H9 (cell line): ENCODE measurements around the gene SZRD1. TPM values are rescaled to one million over a fixed set of nuclear protein-coding genes. Genes with fewer than 3 reads are reported as not detected.

Experiments used
- DNase-seq: peaks from one replicate; pipeline ENCODE4 v3.0.0-alpha.2; 2017
- H2AFZ ChIP-seq: one replicate; pipeline ENCODE4 v1.6.1; 2013; ENCODE audit warnings: mild to moderate bottlenecking, low read length, control low read depth, moderate library complexity
- H2AK5ac ChIP-seq: 2 replicates; pipeline ENCODE4 v1.6.1; 2013; ENCODE audit warnings: low read length, control low read depth, mixed read lengths; ENCODE audit not compliant: insufficient read length
- H2BK120ac ChIP-seq: one replicate; pipeline ENCODE4 v1.6.1; 2013; ENCODE audit warnings: low read depth, mild to moderate bottlenecking, low read length, control low read depth, inconsistent platforms; ENCODE audit not compliant: poor library complexity, severe bottlenecking
- H2BK12ac ChIP-seq: 2 replicates; pipeline ENCODE4 v1.6.1; 2013; ENCODE audit warnings: low read length, control low read depth, mixed read lengths, low read depth; ENCODE audit not compliant: insufficient read length
- H2BK15ac ChIP-seq: 2 replicates; pipeline ENCODE4 v1.6.1; 2013; ENCODE audit warnings: low read depth, low read length, control low read depth
- H2BK20ac ChIP-seq: one replicate; pipeline ENCODE4 v1.6.1; 2013; ENCODE audit warnings: low read depth, mild to moderate bottlenecking, low read length, control low read depth, inconsistent platforms; ENCODE audit not compliant: poor library complexity, severe bottlenecking
- H2BK5ac ChIP-seq: 2 replicates; pipeline ENCODE4 v1.6.1; 2013; ENCODE audit warnings: low read length, control low read depth, mixed read lengths; ENCODE audit not compliant: insufficient read length
- H3K14ac ChIP-seq: 2 replicates; pipeline ENCODE4 v1.6.1; 2013; ENCODE audit warnings: low read length, control low read depth; ENCODE audit not compliant: insufficient read depth
- H3K18ac ChIP-seq: 2 replicates; pipeline ENCODE4 v1.6.1; 2013; ENCODE audit warnings: low read depth, mild to moderate bottlenecking, mixed read lengths, low read length, control low read depth; ENCODE audit not compliant: insufficient read length
- H3K23ac ChIP-seq: 2 replicates; pipeline ENCODE4 v1.6.1; 2013; ENCODE audit warnings: low read length, control low read depth, mixed read lengths, low read depth; ENCODE audit not compliant: insufficient read length
- H3K23me2 ChIP-seq: 2 replicates; pipeline ENCODE4 v1.6.1; 2013; ENCODE audit warnings: low read depth, mild to moderate bottlenecking, mixed read lengths, low read length, control low read depth; ENCODE audit not compliant: insufficient read length, poor library complexity, severe bottlenecking
- H3K27ac ChIP-seq: 2 replicates; pipeline ENCODE4 v1.5.1; 2013; ENCODE audit warnings: low read length, control low read depth, mixed read lengths, low read depth; ENCODE audit not compliant: insufficient read length
- H3K27me3 ChIP-seq: 2 replicates; pipeline ENCODE4 v1.6.1; 2013; ENCODE audit warnings: low read length, control low read depth, inconsistent platforms; ENCODE audit not compliant: insufficient read depth
- H3K4ac ChIP-seq: 2 replicates; pipeline ENCODE4 v1.6.1; 2013; ENCODE audit warnings: low read depth, mild to moderate bottlenecking, control low read depth, inconsistent platforms, low read length, moderate library complexity
- H3K4me1 ChIP-seq: 2 replicates; pipeline ENCODE4 v1.6.1; 2013; ENCODE audit warnings: low read length, control low read depth, inconsistent platforms; ENCODE audit not compliant: insufficient read depth
- H3K4me2 ChIP-seq: 2 replicates; pipeline ENCODE4 v1.6.1; 2013; ENCODE audit warnings: low read length, control low read depth, mixed read lengths; ENCODE audit not compliant: insufficient read length, insufficient read depth
- H3K56ac ChIP-seq: 2 replicates; pipeline ENCODE4 v1.6.1; 2013; ENCODE audit warnings: low read depth, mild to moderate bottlenecking, mixed read lengths, low read length, control low read depth; ENCODE audit not compliant: insufficient read length
- H3K79me1 ChIP-seq: 2 replicates; pipeline ENCODE4 v1.6.1; 2013; ENCODE audit warnings: low read depth, mild to moderate bottlenecking, moderate library complexity, low read length, control low read depth, inconsistent platforms; ENCODE audit not compliant: insufficient read depth, poor library complexity, severe bottlenecking
- H3K79me2 ChIP-seq: 2 replicates; pipeline ENCODE4 v1.6.1; 2013; ENCODE audit warnings: low read length, control low read depth, inconsistent platforms; ENCODE audit not compliant: insufficient read depth
- H3K9ac ChIP-seq: 2 replicates; pipeline ENCODE4 v1.6.1; 2013; ENCODE audit warnings: low read length, control low read depth, mixed read lengths; ENCODE audit not compliant: insufficient read length; ENCODE audit errors: extremely low read depth
- H3K9me3 ChIP-seq: one replicate; pipeline ENCODE4 v1.6.1; 2013; ENCODE audit warnings: low read depth, low read length, inconsistent platforms; ENCODE audit not compliant: control insufficient read depth
- H3T11ph ChIP-seq: one replicate; pipeline ENCODE4 v1.6.1; 2013; ENCODE audit warnings: mild to moderate bottlenecking, low read length, control low read depth, inconsistent platforms
- H4K20me1 ChIP-seq: one replicate; pipeline ENCODE4 v1.6.1; 2013; ENCODE audit not compliant: control insufficient read depth, insufficient read length, insufficient read depth
- H4K5ac ChIP-seq: 2 replicates; pipeline ENCODE4 v1.6.1; 2013; ENCODE audit warnings: low read depth, mild to moderate bottlenecking, mixed read lengths, low read length, control low read depth; ENCODE audit not compliant: insufficient read length
- H4K8ac ChIP-seq: replicated peaks from 2 replicates; pipeline ENCODE4 v1.6.1; 2013; ENCODE audit warnings: low read length, control low read depth, mixed read lengths, low read depth; ENCODE audit not compliant: insufficient read length
- H4K91ac ChIP-seq: 2 replicates; pipeline ENCODE4 v1.6.1; 2013; ENCODE audit warnings: low read depth, mild to moderate bottlenecking, moderate library complexity, mixed read lengths, low read length, control low read depth; ENCODE audit not compliant: insufficient read length
- H3K27ac Mint-ChIP-seq, 3 experiments: 2 replicates in 2 of 3; 3 replicates in 1 of 3; pipeline ENCODE4 v1.8.0; 2020 to 2021; ENCODE audit warnings: mixed read lengths in 3 of 3, mild to moderate bottlenecking in 1 of 3, moderate library complexity in 1 of 3
- H3K27me3 Mint-ChIP-seq: 2 replicates; pipeline ENCODE4 v1.8.0; 2021; ENCODE audit warnings: low read depth, mild to moderate bottlenecking, moderate library complexity, mixed read lengths
- H3K36me3 Mint-ChIP-seq, 3 experiments: 2 replicates in 2 of 3; 3 replicates in 1 of 3; pipeline ENCODE4 v1.8.0; 2020 to 2021; ENCODE audit warnings: low read depth in 3 of 3, mixed read lengths in 3 of 3; ENCODE audit not compliant: insufficient read depth in 1 of 3
- H3K4me1 Mint-ChIP-seq, 2 experiments: 2 replicates each; pipeline ENCODE4 v1.8.0; 2020; ENCODE audit warnings: mixed read lengths in 2 of 2
- H3K4me3 Mint-ChIP-seq, 2 experiments: 2 replicates in 1 of 2; 3 replicates in 1 of 2; pipeline ENCODE4 v1.8.0; 2020 to 2021; ENCODE audit warnings: mild to moderate bottlenecking in 2 of 2, mixed read lengths in 2 of 2, moderate library complexity in 1 of 2
- H3K9me3 Mint-ChIP-seq, 2 experiments: 2 replicates in 1 of 2; 3 replicates in 1 of 2; pipeline ENCODE4 v1.8.0; 2020; ENCODE audit warnings: mild to moderate bottlenecking in 2 of 2, mixed read lengths in 2 of 2, moderate library complexity in 1 of 2
- WGBS: extraction: QIAGEN DNeasy Blood & Tissue Kit; methylation state at CpG from one replicate; pipeline ENCODE4 v1.1.7; 2013; ENCODE audit warnings: missing lambda C conversion rate, low lambda C conversion rate, mixed read lengths; ENCODE audit not compliant: insufficient read length; ENCODE audit errors: extremely low coverage; 5-methylcytosine and 5-hydroxymethylcytosine counted together
- total RNA-seq: library from RNA; stranded (reverse); gene quantifications from 2 replicates; pipeline ENCODE4 v1.2.1, GENCODE V29; 2021
- TF ChIP-seq, protein P1 (sequence below): fragments of 200-600 bp; sonication (generic); conservative IDR thresholded peaks from 3 replicates; pipeline ENCODE4 v1.8.0; 2021; ENCODE audit warnings: antibody characterized with exemption, mild to moderate bottlenecking

The SZRD1 gene
- total RNA-seq, 1 experiment from 2014 or later = 118 TPM

DNA sequence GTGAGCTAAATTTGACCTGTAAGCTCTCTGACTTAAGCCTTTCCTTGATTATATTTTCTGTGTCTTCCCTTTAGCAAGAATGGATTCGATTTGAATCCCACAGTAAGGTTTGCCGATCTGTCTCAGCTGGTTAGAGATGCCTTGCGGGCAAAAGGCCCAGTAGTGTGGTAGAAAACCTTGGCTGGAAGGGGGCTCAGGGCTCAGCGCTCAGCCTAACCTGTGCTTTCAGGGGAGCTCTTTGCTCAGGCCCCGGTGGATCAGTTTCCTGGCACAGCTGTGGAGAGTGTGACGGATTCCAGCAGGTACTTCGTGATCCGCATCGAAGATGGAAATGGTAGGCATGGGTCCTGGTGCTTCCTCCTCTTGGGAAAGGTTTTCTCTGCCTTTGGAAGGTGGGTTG is 80.6 kb downstream of the SZRD1 start:
- Mint-ChIP-seq H3K4me1 (no peaks in the 10 kb centered on the region), H3K36me3 (peaks cover 14 to 72% (median 63%) of the 10 kb centered on the region in 3 experiments; a peak in 6 of 7 replicates), H3K9me3 (no peaks in the 10 kb centered on the region), H3K4me3 (no peak overlapping the region), H3K27ac (no peak overlapping the region), H3K27me3 (no peaks in the 10 kb centered on the region)
- WGBS = no CpG with 5 or more reads among the region's 9 CpGs
- Histone ChIP-seq H2BK5ac (no peak overlapping the region), H3K79me1 (no peaks in the 10 kb centered on the region), H3K9me3 (no peaks in the 10 kb centered on the region), H2BK120ac (no peak overlapping the region), H3K23me2 (no peaks in the 10 kb centered on the region), H3T11ph (no peak overlapping the region), H3K9ac (no peak overlapping the region), H3K14ac (no peak overlapping the region), H4K91ac (no peak overlapping the region), H3K18ac (no peak overlapping the region), H2BK20ac (no peak overlapping the region), H2AK5ac (no peak overlapping the region), H3K4me1 (no peaks in the 10 kb centered on the region), H4K8ac (no peak overlapping the region), H4K20me1 (no peaks in the 10 kb centered on the region), H2BK12ac (no peak overlapping the region), H3K56ac (no peak overlapping the region), H3K27me3 (no peaks in the 10 kb centered on the region), H3K4ac (no peak overlapping the region), H3K23ac (no peak overlapping the region), H2AFZ (no peak overlapping the region), H3K27ac (no peak overlapping the region), H3K79me2 (no peaks in the 10 kb centered on the region), H4K5ac (no peak overlapping the region), H2BK15ac (no peak overlapping the region), H3K4me2 (no peak overlapping the region)
- TF ChIP-seq, protein P1, sequence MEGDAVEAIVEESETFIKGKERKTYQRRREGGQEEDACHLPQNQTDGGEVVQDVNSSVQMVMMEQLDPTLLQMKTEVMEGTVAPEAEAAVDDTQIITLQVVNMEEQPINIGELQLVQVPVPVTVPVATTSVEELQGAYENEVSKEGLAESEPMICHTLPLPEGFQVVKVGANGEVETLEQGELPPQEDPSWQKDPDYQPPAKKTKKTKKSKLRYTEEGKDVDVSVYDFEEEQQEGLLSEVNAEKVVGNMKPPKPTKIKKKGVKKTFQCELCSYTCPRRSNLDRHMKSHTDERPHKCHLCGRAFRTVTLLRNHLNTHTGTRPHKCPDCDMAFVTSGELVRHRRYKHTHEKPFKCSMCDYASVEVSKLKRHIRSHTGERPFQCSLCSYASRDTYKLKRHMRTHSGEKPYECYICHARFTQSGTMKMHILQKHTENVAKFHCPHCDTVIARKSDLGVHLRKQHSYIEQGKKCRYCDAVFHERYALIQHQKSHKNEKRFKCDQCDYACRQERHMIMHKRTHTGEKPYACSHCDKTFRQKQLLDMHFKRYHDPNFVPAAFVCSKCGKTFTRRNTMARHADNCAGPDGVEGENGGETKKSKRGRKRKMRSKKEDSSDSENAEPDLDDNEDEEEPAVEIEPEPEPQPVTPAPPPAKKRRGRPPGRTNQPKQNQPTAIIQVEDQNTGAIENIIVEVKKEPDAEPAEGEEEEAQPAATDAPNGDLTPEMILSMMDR = no peak
- DNase-seq = no peak

Other genes starting within 250 kb of the SZRD1 start
- gene EPHA2, start 211.2 kb upstream of the SZRD1 start, total RNA-seq = 32.8 and 33.1 TPM in 2 replicates
- gene ARHGEF19, start 154.6 kb upstream of the SZRD1 start, total RNA-seq = 18.5 and 21.1 TPM in 2 replicates
- gene CPLANE2, start 130.1 kb upstream of the SZRD1 start, total RNA-seq = 6.3 and 7.7 TPM in 2 replicates
- gene FBXO42, start 14.8 kb upstream of the SZRD1 start, total RNA-seq = 17.4 and 19.0 TPM in 2 replicates
- gene SPATA21, start 70.2 kb downstream of the SZRD1 start, total RNA-seq = 0.07 TPM in 1 of 2 replicates, not detected in the other
- 31.7 and 33.2 TPM in 2 replicates for gene NECAP2, start 73.5 kb downstream of the SZRD1 start, total RNA-seq
- gene RNU1-1, start 147.0 kb downstream of the SZRD1 start, total RNA-seq = 1,874 and 2,051 TPM in 2 replicates
- 27.7 and 29.3 TPM in 2 replicates for gene NBPF1, start 246.3 kb downstream of the SZRD1 start, total RNA-seq